Measurements from ENCODE around the gene PDE4D. TPM values are rescaled to one million over a fixed set of nuclear protein-coding genes. Genes with fewer than 3 reads are reported as not detected.
A peak's percentile ranks its signal among the peaks of the same experiment; 100 is the strongest.

The PDE4D gene
- total RNA-seq, 1 donor = 12.7 TPM

DNA sequence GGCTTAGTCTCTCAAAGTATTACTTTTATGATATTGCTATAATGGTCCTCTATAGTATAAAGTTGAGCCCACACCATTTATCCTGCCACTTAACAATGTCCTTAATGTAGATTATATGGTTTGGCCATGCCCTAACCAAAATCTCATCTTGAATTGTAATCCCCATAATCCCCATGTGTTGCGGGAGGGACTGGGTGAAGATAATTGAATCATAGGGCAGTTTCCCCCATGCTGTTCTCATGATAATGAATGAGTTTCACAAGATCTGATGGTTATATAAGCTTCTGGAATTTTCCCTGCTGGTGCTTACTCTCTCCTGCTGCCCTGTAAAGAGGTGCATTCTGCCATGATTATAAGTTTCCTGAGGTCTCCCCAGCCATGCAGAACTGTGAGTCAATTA lies 811.8 kb downstream of the PDE4D start:
- H3K4me3 ChIP-seq (ENCODE audit: low read depth, low read length) = no peak overlapping the region
- no peak for DNase-seq (ENCODE audit: low read depth)

GRCh38 chr5:59079622-59080620 lies 813.6 kb downstream of the PDE4D start:
- no peak for TF ChIP-seq CTCF (IDR thresholded peaks at IDR 0.05; ENCODE audit: insufficient read depth, low read length)
- no peak overlapping the region for H3K4me3 ChIP-seq (ENCODE audit: low read depth, low read length)
- DNase-seq (ENCODE audit: low read depth) = peak; percentile 90

More for the DNA sequence above, 811.8 kb downstream of the PDE4D start:
- no peak for TF ChIP-seq CTCF (IDR thresholded peaks at IDR 0.05; ENCODE audit: insufficient read depth, low read length)

- no peak for DNase-seq (ENCODE audit: low read depth)
- TF ChIP-seq CTCF (IDR thresholded peaks at IDR 0.05; ENCODE audit: insufficient read depth, low read length) = no peak
- H3K4me3 ChIP-seq (ENCODE audit: low read depth, low read length) = no peak overlapping the region
Measured at GRCh38 chr5:59071755-59072549, 821.6 kb downstream of the PDE4D start.

DNA sequence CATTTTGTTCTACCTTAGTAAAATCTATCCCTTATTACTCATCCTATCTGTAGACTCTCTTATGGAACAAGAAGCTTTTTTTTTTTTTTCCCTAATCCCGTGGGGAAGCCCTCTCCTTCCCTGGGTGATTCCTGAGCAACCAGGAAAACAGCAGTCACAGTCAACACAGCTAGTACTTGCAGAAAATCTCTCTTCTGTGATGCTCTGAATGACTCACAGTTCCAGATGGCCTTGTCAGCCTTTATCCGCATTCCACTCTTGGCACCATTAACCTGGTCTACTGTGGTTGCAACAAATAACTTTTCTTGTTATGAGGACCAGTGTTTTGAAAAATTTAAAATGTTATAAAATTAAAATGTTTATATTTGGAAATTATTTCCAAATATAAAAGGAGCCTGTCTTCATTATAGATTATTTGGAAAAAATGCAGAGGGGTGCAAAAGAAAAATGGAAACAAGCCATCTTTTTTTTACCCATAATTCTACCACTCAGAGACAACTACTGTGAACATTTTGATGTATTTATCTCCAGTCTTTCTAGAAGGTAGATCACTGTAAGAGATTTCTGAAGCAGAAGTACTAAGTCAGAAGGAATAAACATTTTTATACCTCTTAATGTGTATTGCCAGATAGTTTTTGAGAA lies 824.0 kb downstream of the PDE4D start:
- no peak for TF ChIP-seq CTCF (IDR thresholded peaks at IDR 0.05; ENCODE audit: insufficient read depth, low read length)
- peak; percentile 89 for DNase-seq (ENCODE audit: low read depth)
- H3K4me3 ChIP-seq (ENCODE audit: low read depth, low read length) = no peak overlapping the region

GRCh38 chr5:59067956-59068656 lies 825.4 kb downstream of the PDE4D start:
- no peak for TF ChIP-seq CTCF (IDR thresholded peaks at IDR 0.05; ENCODE audit: insufficient read depth, low read length)
- DNase-seq (ENCODE audit: low read depth) = no peak
- H3K4me3 ChIP-seq (ENCODE audit: low read depth, low read length) = no peak overlapping the region

Measured in fibroblast of the aortic adventitia (primary cell).